WERI-Rb-1 (cell line): ENCODE measurements around the gene ATP6V0A1.

Source experiments
- DNase-seq: peaks from one replicate; pipeline ENCODE4 v3.0.0-alpha.2; 2020
- H3K27ac ChIP-seq: fragments of 250-450 bp; sonication (Bioruptor Pico); 2 replicates; pipeline ENCODE4 v1.5.1; 2020; ENCODE audit warnings: mild to moderate bottlenecking, moderate library complexity
- H3K27me3 ChIP-seq: fragments of 250-450 bp; sonication (Bioruptor Pico); 2 replicates; pipeline ENCODE4 v1.5.1; 2021; ENCODE audit warnings: mild to moderate bottlenecking, low read depth, moderate library complexity; ENCODE audit not compliant: insufficient read depth, severe bottlenecking
- H3K36me3 ChIP-seq: fragments of 250-450 bp; sonication (Bioruptor Pico); 2 replicates; pipeline ENCODE4 v1.5.1; 2020; ENCODE audit warnings: mild to moderate bottlenecking, moderate library complexity
- H3K4me3 ChIP-seq: 2 replicates; pipeline ENCODE4 v1.5.1; 2011; ENCODE audit warnings: low read depth, mild to moderate bottlenecking, control low read depth, low read length
- H3K9me3 ChIP-seq: fragments of 250-450 bp; sonication (Bioruptor Pico); 2 replicates; pipeline ENCODE4 v1.5.1; 2021; ENCODE audit warnings: mild to moderate bottlenecking, moderate library complexity; ENCODE audit not compliant: severe bottlenecking
- CTCF ChIP-seq: IDR thresholded peaks from 2 replicates; pipeline ENCODE4 v1.5.1; 2011; ENCODE audit warnings: low read depth, mild to moderate bottlenecking, control low read depth, inconsistent platforms, low read length

Gene ATP6V0A1

GRCh38 chr17:42561897-42562387 is 103.3 kb downstream of the ATP6V0A1 start, which contains the start of gene COASY:
COASY (plus strand) TSS chr17:42562148; CDS start chr17:42562623, 475 bp downstream.
- H3K4me3 ChIP-seq = peak within 1 kb of the TSS; percentile 95

GRCh38 chr17:42562388-42563142 is 103.9 kb downstream of the ATP6V0A1 start:
- no peaks in the 10 kb centered on the region for H3K9me3 ChIP-seq
- H3K4me3 ChIP-seq = peak overlapping the region; percentile 95
- H3K36me3 ChIP-seq = peaks cover 44% of the 10 kb centered on the region
- H3K27ac ChIP-seq = peak overlapping the region; percentile 85
- peak; percentile 66 for DNase-seq
- no peaks in the 10 kb centered on the region for H3K27me3 ChIP-seq
- no peak for TF ChIP-seq CTCF

More at GRCh38 chr17:42561897-42562387, 103.3 kb downstream of the ATP6V0A1 start, which contains the start of gene COASY:
- no peaks in the 10 kb centered on the region for H3K27me3 ChIP-seq
- DNase-seq = peak; percentile 99
- peaks cover 37% of the 10 kb centered on the region for H3K36me3 ChIP-seq
- peak within 1 kb of the TSS; percentile 85 for H3K27ac ChIP-seq
- no peak for TF ChIP-seq CTCF
- no peaks in the 10 kb centered on the region for H3K9me3 ChIP-seq

- H3K27ac ChIP-seq = peak overlapping the region; percentile 85
Measured at GRCh38 chr17:42563143-42563509, 104.4 kb downstream of the ATP6V0A1 start.

GRCh38 chr17:42563543-42563942 is 104.9 kb downstream of the ATP6V0A1 start:
- Histone ChIP-seq H3K4me3 (no peak overlapping the region), H3K36me3 (peaks cover 52% of the 10 kb centered on the region), H3K9me3 (no peaks in the 10 kb centered on the region), H3K27ac (no peak overlapping the region), H3K27me3 (no peaks in the 10 kb centered on the region)
- no peak for TF ChIP-seq CTCF
- no peak for DNase-seq

More at GRCh38 chr17:42563143-42563509, 104.4 kb downstream of the ATP6V0A1 start:
- peaks cover 48% of the 10 kb centered on the region for H3K36me3 ChIP-seq
- no peaks in the 10 kb centered on the region for H3K27me3 ChIP-seq
- TF ChIP-seq CTCF = no peak
- H3K9me3 ChIP-seq = no peaks in the 10 kb centered on the region
- peak overlapping the region; percentile 95 for H3K4me3 ChIP-seq
- DNase-seq = peak; percentile 9

- Histone ChIP-seq H3K9me3 (no peaks in the 10 kb centered on the region), H3K27me3 (no peaks in the 10 kb centered on the region), H3K4me3 (no peak overlapping the region), H3K36me3 (peaks cover 56% of the 10 kb centered on the region), H3K27ac (no peak overlapping the region)
- DNase-seq = no peak
- no peak for TF ChIP-seq CTCF
Measured at GRCh38 chr17:42563950-42564349, 105.3 kb downstream of the ATP6V0A1 start.
